ENCODE measurements around the gene ABL2. TPM values are rescaled to one million over a fixed set of nuclear protein-coding genes. Genes with fewer than 3 reads are reported as not detected.
"Not testable (repeated sequence)": the region's sequence is repeated elsewhere in the genome, so short reads cannot be mapped to it uniquely, and the experiment has no call there.

ABL2 gene
- total and polyA plus RNA-seq, 12 donors = 2.5 to 14.4 (median 10.9) TPM

DNA sequence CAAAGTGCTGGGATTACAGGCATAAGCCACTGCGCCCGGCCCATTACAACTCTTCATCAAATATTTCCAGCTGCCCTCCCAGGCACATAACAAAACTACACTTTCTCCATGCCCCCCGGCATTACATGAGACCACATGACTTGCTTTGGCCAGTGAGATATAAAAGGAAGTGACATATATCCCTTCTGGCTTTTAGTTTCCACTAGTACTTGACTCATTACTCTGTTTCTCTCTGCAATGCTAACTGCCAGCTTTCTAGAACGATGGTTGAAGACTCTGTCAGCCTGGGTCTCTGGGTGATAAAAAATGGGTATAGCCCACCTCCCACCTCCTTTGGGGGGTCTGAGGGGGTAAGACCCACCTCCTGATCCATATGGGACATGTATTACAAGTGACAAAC lies 24.2 kb downstream of the ABL2 start:
- H3K27me3 ChIP-seq = no peaks in the 10 kb centered on the region
- H3K4me3 ChIP-seq = no peak overlapping the region
- ATAC-seq (no peak), DNase-seq (no peak)
- no peak overlapping the region for H3K27ac ChIP-seq
- intact Hi-C loops (cut with DNase I) = no loop called here
- no peaks in the 10 kb centered on the region for H3K9me3 ChIP-seq
- H3K36me3 ChIP-seq = no peaks in the 10 kb centered on the region
- WGBS, 2 donors = 87 to 92% methylated on average over 4 of the region's 4 CpGs
- peaks cover 3 to 46% (median 23%) of the 10 kb centered on the region in 9 donors for H3K4me1 ChIP-seq
- TF ChIP-seq, protein P1, sequence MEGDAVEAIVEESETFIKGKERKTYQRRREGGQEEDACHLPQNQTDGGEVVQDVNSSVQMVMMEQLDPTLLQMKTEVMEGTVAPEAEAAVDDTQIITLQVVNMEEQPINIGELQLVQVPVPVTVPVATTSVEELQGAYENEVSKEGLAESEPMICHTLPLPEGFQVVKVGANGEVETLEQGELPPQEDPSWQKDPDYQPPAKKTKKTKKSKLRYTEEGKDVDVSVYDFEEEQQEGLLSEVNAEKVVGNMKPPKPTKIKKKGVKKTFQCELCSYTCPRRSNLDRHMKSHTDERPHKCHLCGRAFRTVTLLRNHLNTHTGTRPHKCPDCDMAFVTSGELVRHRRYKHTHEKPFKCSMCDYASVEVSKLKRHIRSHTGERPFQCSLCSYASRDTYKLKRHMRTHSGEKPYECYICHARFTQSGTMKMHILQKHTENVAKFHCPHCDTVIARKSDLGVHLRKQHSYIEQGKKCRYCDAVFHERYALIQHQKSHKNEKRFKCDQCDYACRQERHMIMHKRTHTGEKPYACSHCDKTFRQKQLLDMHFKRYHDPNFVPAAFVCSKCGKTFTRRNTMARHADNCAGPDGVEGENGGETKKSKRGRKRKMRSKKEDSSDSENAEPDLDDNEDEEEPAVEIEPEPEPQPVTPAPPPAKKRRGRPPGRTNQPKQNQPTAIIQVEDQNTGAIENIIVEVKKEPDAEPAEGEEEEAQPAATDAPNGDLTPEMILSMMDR (IDR thresholded peaks at IDR 0.05) = no peak

DNA sequence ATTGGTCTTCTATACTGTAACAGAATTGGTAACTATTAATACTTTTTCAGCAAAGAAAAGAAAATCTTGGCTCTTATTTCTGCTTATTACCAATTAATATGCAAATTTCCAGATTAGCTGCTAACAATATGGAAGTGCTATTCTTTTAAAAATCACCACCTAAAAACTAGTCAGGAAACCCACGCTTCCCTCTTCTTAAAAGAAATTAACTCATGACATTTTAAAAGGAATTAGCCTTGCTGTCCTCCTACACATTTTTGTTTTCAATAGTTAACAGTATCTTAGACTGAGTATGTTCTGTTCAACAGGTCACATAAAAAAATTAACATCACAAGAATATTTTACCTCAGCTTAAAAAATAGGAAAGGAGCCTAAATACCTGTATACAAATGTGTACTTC lies 27.3 kb downstream of the ABL2 start:
- 71 to 75% methylated on average over 1 of the region's 1 CpG for WGBS, 2 donors
- DNase-seq (no peak), ATAC-seq (no peak)
- intact Hi-C loops (cut with DNase I) = no loop called here
- H3K9me3 ChIP-seq = no peaks in the 10 kb centered on the region
- TF ChIP-seq, protein P1 (IDR thresholded peaks at IDR 0.05) = no peak
- H3K27ac ChIP-seq = no peak overlapping the region
- no peaks in the 10 kb centered on the region for H3K36me3 ChIP-seq
- H3K4me1 ChIP-seq = peaks cover 0 to 22% (median 16%) of the 10 kb centered on the region in 9 donors
- H3K4me3 ChIP-seq = no peak overlapping the region
- H3K27me3 ChIP-seq = no peaks in the 10 kb centered on the region

DNA sequence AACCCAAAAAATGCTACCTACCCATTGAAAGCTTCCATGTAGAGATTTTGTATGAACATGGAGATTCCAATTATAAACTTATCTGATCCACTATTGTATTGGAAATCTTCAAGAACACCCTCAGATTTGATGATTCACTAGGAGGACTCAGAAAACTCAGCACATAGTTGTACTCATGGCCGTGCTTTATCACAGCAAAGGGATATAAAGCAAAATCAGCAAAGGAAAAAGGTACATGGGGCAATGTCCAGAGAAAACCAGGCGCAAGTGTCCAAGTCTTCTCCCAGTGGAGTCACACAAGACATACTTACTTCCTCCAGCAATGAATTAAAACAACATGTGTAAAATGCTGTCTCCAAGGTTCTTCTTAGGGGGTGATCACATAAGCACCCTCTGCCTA lies 28.9 kb downstream of the ABL2 start:
- H3K27ac ChIP-seq = no peak overlapping the region
- no peaks in the 10 kb centered on the region for H3K36me3 ChIP-seq
- H3K4me1 ChIP-seq = peaks cover 0 to 12% (median 2%) of the 10 kb centered on the region in 9 donors
- intact Hi-C loops (cut with DNase I) = no loop called here
- no peaks in the 10 kb centered on the region for H3K9me3 ChIP-seq
- TF ChIP-seq, protein P1 (IDR thresholded peaks at IDR 0.05) = no peak
- H3K4me3 ChIP-seq = no peak overlapping the region
- DNase-seq (no peak), ATAC-seq (no peak)
- 87 to 97% methylated on average over 2 of the region's 2 CpGs for WGBS, 2 donors
- no peaks in the 10 kb centered on the region for H3K27me3 ChIP-seq

DNA sequence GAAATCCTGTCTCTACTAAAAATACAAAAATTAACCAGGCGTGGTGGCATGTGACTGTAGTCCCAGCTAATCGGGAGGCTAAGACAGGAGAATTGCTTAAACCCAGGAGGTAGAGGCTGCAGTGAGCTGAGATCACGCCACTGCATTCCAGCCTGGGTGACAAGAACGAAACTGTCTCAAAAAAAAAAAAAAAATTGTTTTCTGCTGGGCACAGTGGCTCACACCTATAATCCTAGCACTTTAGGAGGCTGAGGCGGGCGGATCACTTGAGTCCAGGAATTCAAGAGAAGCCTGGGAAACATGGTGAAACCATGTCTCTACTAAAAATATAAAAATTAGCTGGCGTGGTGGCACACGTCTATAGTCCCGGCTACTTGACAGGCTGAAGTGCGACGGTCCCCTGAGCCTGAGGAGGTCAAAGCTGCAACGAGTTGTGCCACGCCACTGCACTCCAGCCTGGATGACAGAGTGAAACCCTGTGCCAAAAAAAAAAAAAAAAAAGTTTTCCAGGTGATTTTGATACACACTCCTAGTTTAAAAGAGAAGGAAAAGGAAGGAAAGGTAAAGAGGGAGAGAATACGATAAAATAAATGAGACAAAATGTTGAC lies 31.7 kb downstream of the ABL2 start:
- TF ChIP-seq, protein P1 (IDR thresholded peaks at IDR 0.05) = no peak
- no peak overlapping the region for H3K4me3 ChIP-seq

DNA sequence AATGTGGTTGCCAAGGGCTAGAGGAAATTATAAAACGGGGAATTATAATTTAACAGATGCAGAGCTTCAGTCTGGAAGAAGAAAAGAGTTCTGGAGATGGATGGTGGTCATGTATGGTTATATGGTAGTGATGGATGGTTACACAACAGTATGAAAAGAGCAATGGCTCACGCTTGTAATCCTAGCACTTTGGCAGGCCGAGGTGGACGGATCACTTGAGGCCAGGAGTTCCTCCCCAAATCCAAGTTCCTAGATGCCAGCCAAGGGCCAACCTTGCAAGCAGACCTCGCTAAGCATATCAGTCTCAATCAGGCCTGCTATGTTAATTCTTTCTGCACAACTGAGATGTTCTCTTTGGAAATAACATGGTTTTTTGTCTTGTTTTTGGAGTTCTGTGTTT lies 33.6 kb downstream of the ABL2 start:
- H3K4me1 ChIP-seq = peaks cover 0 to 17% (median 0%) of the 10 kb centered on the region in 9 donors
- H3K27me3 ChIP-seq, DNase-seq, H3K36me3 ChIP-seq, ATAC-seq, H3K4me3 ChIP-seq, H3K9me3 ChIP-seq, H3K27ac ChIP-seq: not testable (repeated sequence)
- WGBS, 2 donors = 87 to 91% methylated on average over 5 of the region's 5 CpGs
- intact Hi-C loops (cut with DNase I) = loop anchor here in 3 of 10 donors (2.0 to 10.0 kb wide), 3 partner anchors 71 to 169 kb away; partner anchors contain the start of gene AXDND1 (in 1 of the 3)

More for the DNA sequence above, 31.7 kb downstream of the ABL2 start:
- 69 to 76% methylated on average over 14 of the region's 14 CpGs for WGBS, 2 donors
- H3K4me1 ChIP-seq = peaks cover 0 to 15% (median 0%) of the 10 kb centered on the region in 9 donors
- H3K9me3 ChIP-seq = no peaks in the 10 kb centered on the region
- H3K27me3 ChIP-seq = no peaks in the 10 kb centered on the region
- H3K27ac ChIP-seq = no peak overlapping the region
- DNase-seq (no peak), ATAC-seq (peak in 2 of 8 donors; percentile 57 to 67)
- peaks cover 0 to 3% (median 0%) of the 10 kb centered on the region in 9 donors for H3K36me3 ChIP-seq
- intact Hi-C loops (cut with DNase I) = loop anchor here in 2 of 10 donors (10.0 kb wide), 2 partner anchors 73 to 167 kb away; partner anchors contain the start of gene AXDND1 (in 1 of the 2)

Data from heart right ventricle (tissue), 16 donors.